ENCODE results near the gene TXNRD1.
"Not testable (repeated sequence)": the region's sequence is repeated elsewhere in the genome, so short reads cannot be mapped to it uniquely, and the experiment has no call there.

The TXNRD1 gene

GRCh38 chr12:104243551-104243950 lies 28.0 kb downstream of the TXNRD1 start:
- no peak for DNase-seq

- DNase-seq = no peak
Observed at GRCh38 chr12:104243971-104244370, 28.4 kb downstream of the TXNRD1 start.

- DNase-seq = no peak
Observed at GRCh38 chr12:104247698-104248097, 32.1 kb downstream of the TXNRD1 start.

- no peak for DNase-seq
Observed at GRCh38 chr12:104248444-104248843, 32.9 kb downstream of the TXNRD1 start.

GRCh38 chr12:104249017-104249416 lies 33.4 kb downstream of the TXNRD1 start:
- DNase-seq = no peak

- DNase-seq = no peak
Observed at GRCh38 chr12:104249898-104250297, 34.3 kb downstream of the TXNRD1 start.

GRCh38 chr12:104250366-104251125 lies 35.0 kb downstream of the TXNRD1 start:
- DNase-seq = no peak

GRCh38 chr12:104257913-104258472 lies 42.4 kb downstream of the TXNRD1 start:
- DNase-seq = no peak

GRCh38 chr12:104258476-104259067 lies 43.0 kb downstream of the TXNRD1 start:
- DNase-seq = no peak

- DNase-seq = no peak
Observed at GRCh38 chr12:104263026-104263425, 47.4 kb downstream of the TXNRD1 start.

- no peak for DNase-seq
Observed at GRCh38 chr12:104263580-104264358, 48.2 kb downstream of the TXNRD1 start.

GRCh38 chr12:104265436-104265835 lies 49.9 kb downstream of the TXNRD1 start:
- not testable (repeated sequence) for DNase-seq

GRCh38 chr12:104272938-104273337 lies 57.4 kb downstream of the TXNRD1 start:
- no peak for DNase-seq

GRCh38 chr12:104273503-104273902 lies 57.9 kb downstream of the TXNRD1 start:
- DNase-seq = no peak

- DNase-seq = no peak
Observed at GRCh38 chr12:104274811-104275210, 59.2 kb downstream of the TXNRD1 start.

- DNase-seq = no peak
Observed at GRCh38 chr12:104275689-104276088, 60.1 kb downstream of the TXNRD1 start.

- no peak for DNase-seq
Observed at GRCh38 chr12:104276273-104277131, 60.9 kb downstream of the TXNRD1 start.

- no peak for DNase-seq
Observed at GRCh38 chr12:104279164-104279563, 63.6 kb downstream of the TXNRD1 start.

GRCh38 chr12:104280111-104280510 lies 64.5 kb downstream of the TXNRD1 start:
- DNase-seq = no peak

- no peak for DNase-seq
Observed at GRCh38 chr12:104280717-104281458, 65.3 kb downstream of the TXNRD1 start.

GRCh38 chr12:104281636-104282035 lies 66.1 kb downstream of the TXNRD1 start:
- no peak for DNase-seq

- no peak for DNase-seq
Observed at GRCh38 chr12:104282109-104282508, 66.5 kb downstream of the TXNRD1 start.
